ENCODE results near the gene ZNF608. TPM values are rescaled to one million over a fixed set of nuclear protein-coding genes. Genes with fewer than 3 reads are reported as not detected.

Gene ZNF608
- total RNA-seq, 1 donor from 2014 or later = 6.8 TPM

DNA sequence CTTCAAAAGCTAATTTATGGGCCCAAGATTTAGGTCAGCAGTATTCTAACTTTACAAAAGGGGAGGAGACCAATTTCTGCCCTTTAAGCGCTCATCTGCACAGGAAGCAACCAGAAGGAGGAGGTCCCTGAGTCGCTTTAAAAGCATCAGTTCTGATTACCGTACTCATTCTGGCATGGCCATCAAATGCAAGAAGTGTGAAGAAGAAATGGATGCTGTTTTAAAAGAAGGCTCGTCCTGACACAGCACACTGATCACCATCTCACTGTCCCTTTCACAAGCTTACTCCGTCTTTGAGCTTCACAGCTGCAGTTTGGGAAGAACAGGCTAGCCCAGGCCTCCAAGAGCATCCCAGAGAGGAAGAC lies 17.5 kb downstream of the ZNF608 start:
- intact Hi-C loops (cut with micrococcal nuclease) = no loop called here
- Histone ChIP-seq H3K27ac (replicated peaks) (no peak overlapping the region), H3K4me1 (peaks cover 21% of the 10 kb centered on the region)

DNA sequence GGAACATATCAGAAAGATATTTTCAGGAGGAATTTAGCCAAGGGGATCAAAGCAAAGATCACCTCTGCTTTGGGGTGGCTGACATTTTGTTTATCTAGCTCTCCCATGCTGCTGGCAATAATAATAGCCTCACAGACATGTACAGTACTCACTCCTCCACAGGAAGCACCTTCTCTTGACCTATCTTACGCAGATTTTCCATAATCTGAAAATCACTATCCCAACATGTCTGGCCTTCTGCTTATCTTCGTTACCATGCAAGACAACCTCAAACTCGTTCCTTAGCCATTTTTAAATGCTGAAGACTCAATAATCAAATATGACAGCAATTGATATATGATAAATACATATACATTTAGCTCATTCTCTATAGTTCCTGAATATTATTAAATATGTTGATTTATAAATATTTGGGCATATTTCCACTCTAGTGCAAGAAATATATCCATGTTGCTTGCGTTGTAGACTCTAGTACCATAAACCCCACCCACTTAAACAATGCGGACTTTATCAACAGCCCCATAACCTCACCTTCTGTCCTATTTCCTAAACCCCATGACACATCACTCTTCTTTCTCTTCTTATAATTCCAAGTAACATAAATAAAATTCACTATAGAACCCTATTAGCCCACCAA lies 18.0 kb downstream of the ZNF608 start:
- Histone ChIP-seq H3K4me1 (peaks cover 20% of the 10 kb centered on the region), H3K9me3 (replicated peaks) (no peaks in the 10 kb centered on the region), H3K27me3 (ENCODE audit: low read depth) (no peaks in the 10 kb centered on the region), H3K36me3 (no peaks in the 10 kb centered on the region), H3K27ac (replicated peaks) (no peak overlapping the region), H3K4me3 (no peak overlapping the region)
- TF ChIP-seq, protein P1, sequence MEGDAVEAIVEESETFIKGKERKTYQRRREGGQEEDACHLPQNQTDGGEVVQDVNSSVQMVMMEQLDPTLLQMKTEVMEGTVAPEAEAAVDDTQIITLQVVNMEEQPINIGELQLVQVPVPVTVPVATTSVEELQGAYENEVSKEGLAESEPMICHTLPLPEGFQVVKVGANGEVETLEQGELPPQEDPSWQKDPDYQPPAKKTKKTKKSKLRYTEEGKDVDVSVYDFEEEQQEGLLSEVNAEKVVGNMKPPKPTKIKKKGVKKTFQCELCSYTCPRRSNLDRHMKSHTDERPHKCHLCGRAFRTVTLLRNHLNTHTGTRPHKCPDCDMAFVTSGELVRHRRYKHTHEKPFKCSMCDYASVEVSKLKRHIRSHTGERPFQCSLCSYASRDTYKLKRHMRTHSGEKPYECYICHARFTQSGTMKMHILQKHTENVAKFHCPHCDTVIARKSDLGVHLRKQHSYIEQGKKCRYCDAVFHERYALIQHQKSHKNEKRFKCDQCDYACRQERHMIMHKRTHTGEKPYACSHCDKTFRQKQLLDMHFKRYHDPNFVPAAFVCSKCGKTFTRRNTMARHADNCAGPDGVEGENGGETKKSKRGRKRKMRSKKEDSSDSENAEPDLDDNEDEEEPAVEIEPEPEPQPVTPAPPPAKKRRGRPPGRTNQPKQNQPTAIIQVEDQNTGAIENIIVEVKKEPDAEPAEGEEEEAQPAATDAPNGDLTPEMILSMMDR (IDR thresholded peaks at IDR 0.05; ENCODE audit: borderline replicate concordance) = no peak
- DNase-seq = no peak
- intact Hi-C loops (cut with micrococcal nuclease) = no loop called here

More for the DNA sequence above, 17.5 kb downstream of the ZNF608 start:
- no peak overlapping the region for H3K4me3 ChIP-seq
- no peaks in the 10 kb centered on the region for H3K27me3 ChIP-seq (ENCODE audit: low read depth)
- no peak for DNase-seq
- TF ChIP-seq, protein P1 (IDR thresholded peaks at IDR 0.05; ENCODE audit: borderline replicate concordance) = no peak
- H3K36me3 ChIP-seq = no peaks in the 10 kb centered on the region
- no peaks in the 10 kb centered on the region for H3K9me3 ChIP-seq (replicated peaks)

DNA sequence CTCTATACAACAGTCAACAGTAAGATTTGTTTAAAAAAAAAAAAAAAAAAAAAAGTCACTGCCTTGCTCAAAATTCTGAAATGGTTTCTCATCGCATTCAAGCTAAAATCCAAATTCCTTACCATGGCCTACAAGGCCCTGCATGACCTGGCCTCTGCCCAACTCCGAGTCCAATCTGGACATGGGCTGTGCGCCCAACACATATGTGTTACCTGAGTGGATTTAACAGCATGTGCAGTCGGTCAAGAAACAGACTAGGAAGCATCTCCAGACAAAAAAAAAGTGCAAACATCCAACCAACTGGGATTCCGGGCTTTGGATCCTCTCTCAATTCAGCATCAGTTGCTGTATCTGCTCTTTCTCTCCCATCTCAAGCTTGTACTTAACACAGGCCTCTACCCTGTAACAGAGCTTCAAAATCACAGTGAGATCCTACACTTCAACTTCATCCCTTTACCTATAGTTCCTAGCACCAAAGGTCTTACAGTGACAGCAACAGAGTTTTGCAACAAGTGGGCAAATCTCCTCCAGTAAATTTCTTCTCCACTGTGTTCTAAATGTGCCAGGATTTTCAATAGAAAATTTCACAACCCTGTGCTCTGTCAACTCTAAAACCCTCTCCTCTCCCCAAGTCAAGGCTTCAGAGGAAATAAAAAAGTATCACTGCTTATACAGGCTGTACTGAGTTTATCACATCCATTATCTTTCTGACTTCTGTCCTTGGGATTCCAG lies 19.6 kb downstream of the ZNF608 start:
- intact Hi-C loops (cut with micrococcal nuclease) = no loop called here
- TF ChIP-seq, protein P1 (IDR thresholded peaks at IDR 0.05; ENCODE audit: borderline replicate concordance) = no peak
- no peak for DNase-seq
- H3K36me3 ChIP-seq = no peaks in the 10 kb centered on the region
- peaks cover 8% of the 10 kb centered on the region for H3K4me1 ChIP-seq
- no peak overlapping the region for H3K4me3 ChIP-seq
- no peaks in the 10 kb centered on the region for H3K9me3 ChIP-seq (replicated peaks)
- H3K27me3 ChIP-seq (ENCODE audit: low read depth) = no peaks in the 10 kb centered on the region
- H3K27ac ChIP-seq (replicated peaks) = no peak overlapping the region

DNA sequence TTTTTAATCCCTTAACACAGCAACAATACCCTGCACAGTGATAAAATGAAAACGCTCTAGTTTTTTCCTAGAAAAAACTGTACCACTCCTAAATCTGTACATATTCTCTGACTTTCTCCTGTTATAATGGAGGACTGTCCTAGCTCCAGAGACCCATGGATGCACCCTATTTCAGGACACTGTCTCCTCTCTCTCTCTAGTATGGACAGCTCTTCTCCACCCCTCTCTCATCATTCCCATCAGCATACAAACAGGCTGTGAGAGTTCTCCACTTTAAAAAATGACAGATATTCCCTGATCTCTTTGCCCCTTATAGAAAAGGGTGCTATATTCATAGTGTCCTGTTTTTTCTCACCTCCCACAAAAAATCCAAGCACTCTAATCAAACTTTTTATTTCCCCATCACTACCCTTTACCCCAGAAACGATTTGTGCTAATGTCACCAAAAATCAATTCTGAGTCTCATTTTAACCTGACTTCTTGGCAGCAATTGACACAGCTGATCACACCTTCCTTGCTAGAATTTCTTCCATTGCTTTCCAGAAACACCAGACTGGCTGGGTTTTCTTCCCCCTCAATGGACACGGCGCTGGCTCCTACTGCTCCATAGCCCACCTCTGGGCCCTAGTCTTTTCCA lies 20.7 kb downstream of the ZNF608 start:
- Histone ChIP-seq H3K27me3 (ENCODE audit: low read depth) (no peaks in the 10 kb centered on the region), H3K4me3 (no peak overlapping the region), H3K4me1 (peaks cover 16% of the 10 kb centered on the region), H3K36me3 (no peaks in the 10 kb centered on the region), H3K27ac (replicated peaks) (no peak overlapping the region), H3K9me3 (replicated peaks) (no peaks in the 10 kb centered on the region)
- intact Hi-C loops (cut with micrococcal nuclease) = no loop called here
- DNase-seq = no peak
- TF ChIP-seq, protein P1 (IDR thresholded peaks at IDR 0.05; ENCODE audit: borderline replicate concordance) = no peak

DNA sequence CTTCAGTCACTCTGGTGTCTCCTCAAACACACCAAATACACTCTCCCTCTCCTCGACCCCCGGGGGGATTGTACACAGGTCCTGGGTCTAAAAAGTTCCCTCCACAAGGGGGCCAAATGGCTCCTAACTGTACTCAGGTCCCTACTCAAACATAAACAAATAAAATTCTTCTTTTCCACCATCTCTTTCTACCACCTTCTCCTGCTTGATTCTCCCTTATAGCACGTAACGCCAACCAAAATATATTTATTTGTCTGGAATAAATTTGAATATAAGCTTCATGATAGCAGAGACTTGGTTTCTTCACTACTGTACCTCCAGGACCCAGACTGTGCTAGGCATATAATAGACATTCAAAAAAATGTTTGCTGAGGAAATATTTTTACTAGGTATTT lies 21.4 kb downstream of the ZNF608 start:
- no peaks in the 10 kb centered on the region for H3K9me3 ChIP-seq (replicated peaks)
- no peak overlapping the region for H3K4me3 ChIP-seq
- H3K27ac ChIP-seq (replicated peaks) = no peak overlapping the region
- no peaks in the 10 kb centered on the region for H3K27me3 ChIP-seq (ENCODE audit: low read depth)
- intact Hi-C loops (cut with micrococcal nuclease) = no loop called here
- TF ChIP-seq, protein P1 (IDR thresholded peaks at IDR 0.05; ENCODE audit: borderline replicate concordance) = no peak
- peaks cover 23% of the 10 kb centered on the region for H3K4me1 ChIP-seq
- no peak for DNase-seq
- H3K36me3 ChIP-seq = no peaks in the 10 kb centered on the region
